Kidney glomerular epithelial cell (primary cell): ENCODE data around the gene PAFAH2.
"Not testable (repeated sequence)": the region's sequence is repeated elsewhere in the genome, so short reads cannot be mapped to it uniquely, and the experiment has no call there.

Experiments used
- DNase-seq: peaks from one replicate; lab custom pipeline; 2025; lab: John Stamatoyannopoulos, UW

Gene PAFAH2

GRCh38 chr1:25979210-25979609 lies 18.7 kb downstream of the PAFAH2 start:
- no peak for DNase-seq

- DNase-seq, result no peak
Observed at GRCh38 chr1:25978403-25978802, 19.5 kb downstream of the PAFAH2 start.

- DNase-seq, result no peak
Observed at GRCh38 chr1:25977801-25978200, 20.1 kb downstream of the PAFAH2 start.

- DNase-seq, result no peak
Observed at GRCh38 chr1:25973610-25974321, 24.1 kb downstream of the PAFAH2 start.

GRCh38 chr1:25971811-25972180 lies 26.1 kb downstream of the PAFAH2 start:
- no peak for DNase-seq

- DNase-seq, result no peak
Observed at GRCh38 chr1:25971066-25971810, 26.6 kb downstream of the PAFAH2 start.

- no peak for DNase-seq
Observed at GRCh38 chr1:25967308-25967707, 30.6 kb downstream of the PAFAH2 start.

- DNase-seq, result no peak
Observed at GRCh38 chr1:25959611-25960010, 38.3 kb downstream of the PAFAH2 start.

GRCh38 chr1:25958465-25958864 lies 39.4 kb downstream of the PAFAH2 start:
- peak; percentile 48 for DNase-seq

GRCh38 chr1:25955553-25955952 lies 42.3 kb downstream of the PAFAH2 start:
- DNase-seq, result no peak

- DNase-seq, result no peak
Observed at GRCh38 chr1:25954282-25954938, 43.5 kb downstream of the PAFAH2 start.

GRCh38 chr1:25952841-25953401 lies 44.9 kb downstream of the PAFAH2 start:
- DNase-seq, result no peak

- no peak for DNase-seq
Observed at GRCh38 chr1:25948641-25949040, 49.2 kb downstream of the PAFAH2 start.

- DNase-seq, result no peak
Observed at GRCh38 chr1:25947027-25947426, 50.8 kb downstream of the PAFAH2 start.

- DNase-seq, result no peak
Observed at GRCh38 chr1:25945761-25946160, 52.1 kb downstream of the PAFAH2 start.

GRCh38 chr1:25944986-25945385 lies 52.9 kb downstream of the PAFAH2 start:
- no peak for DNase-seq

GRCh38 chr1:25943511-25943910 lies 54.4 kb downstream of the PAFAH2 start:
- not testable (repeated sequence) for DNase-seq

- DNase-seq, result no peak
Observed at GRCh38 chr1:25936947-25937346, 60.9 kb downstream of the PAFAH2 start.

- no peak for DNase-seq
Observed at GRCh38 chr1:25933479-25934365, 64.1 kb downstream of the PAFAH2 start.

- DNase-seq, result not testable (repeated sequence)
Observed at GRCh38 chr1:25932811-25933400, 65.0 kb downstream of the PAFAH2 start.

GRCh38 chr1:25932321-25932720 lies 65.5 kb downstream of the PAFAH2 start:
- no peak for DNase-seq
